Parathyroid adenoma (tissue), 2 donors: ENCODE data around the gene GADD45A.
A peak's percentile ranks its signal among the peaks of the same experiment; 100 is the strongest.

ENCODE experiments used
- H2AFZ ChIP-seq: fragments of 300-600 bp; sonication (generic); one replicate; pipeline ENCODE4 v1.7.0; 2017; ENCODE audit warnings: antibody characterized with exemption, mild to moderate bottlenecking
- H3K27ac ChIP-seq: fragments of 300-600 bp; sonication (generic); one replicate; pipeline ENCODE4 v1.7.0; 2017
- H3K27me3 ChIP-seq: fragments of 300-600 bp; sonication (generic); one replicate; pipeline ENCODE4 v1.7.0; 2017; ENCODE audit warnings: low read length; ENCODE audit not compliant: control insufficient read depth, insufficient read depth
- H3K36me3 ChIP-seq: fragments of 300-600 bp; sonication (generic); one replicate; pipeline ENCODE4 v1.7.0; 2017; ENCODE audit warnings: low read length; ENCODE audit not compliant: control insufficient read depth, insufficient read depth
- H3K4me1 ChIP-seq: fragments of 300-600 bp; sonication (generic); one replicate; pipeline ENCODE4 v1.7.0; 2017; ENCODE audit warnings: control low read depth
- H3K4me2 ChIP-seq: fragments of 300-600 bp; sonication (generic); one replicate; pipeline ENCODE4 v1.7.0; 2017; ENCODE audit warnings: low read length
- H3K4me3 ChIP-seq: fragments of 300-600 bp; sonication (generic); one replicate; pipeline ENCODE4 v1.7.0; 2017; ENCODE audit warnings: low read depth, low read length
- H3K79me2 ChIP-seq: fragments of 300-600 bp; sonication (generic); one replicate; pipeline ENCODE4 v1.7.0; 2017; ENCODE audit warnings: control low read depth
- H3K9ac ChIP-seq: fragments of 300-600 bp; sonication (generic); one replicate; pipeline ENCODE4 v1.7.0; 2017; ENCODE audit warnings: mild to moderate bottlenecking
- H3K9me3 ChIP-seq: fragments of 300-600 bp; sonication (generic); one replicate; pipeline ENCODE4 v1.7.0; 2017; ENCODE audit warnings: low read length; ENCODE audit not compliant: control insufficient read depth
- CTCF ChIP-seq: fragments of 300-600 bp; sonication (generic); IDR thresholded peaks from one replicate; pipeline ENCODE4 v1.7.0; 2017; ENCODE audit warnings: antibody characterized with exemption, mild to moderate bottlenecking
- donor health status: primary hyperparathyroidism.

The GADD45A gene

GRCh38 chr1:67735806-67736627 is 51.0 kb downstream of the GADD45A start:
- no peaks in the 10 kb centered on the region for H3K9me3 ChIP-seq
- H3K27me3 ChIP-seq, result no peaks in the 10 kb centered on the region
- no peak overlapping the region for H2AFZ ChIP-seq
- no peaks in the 10 kb centered on the region for H3K36me3 ChIP-seq
- H3K79me2 ChIP-seq, result peaks cover 26% of the 10 kb centered on the region
- peak overlapping the region; percentile 39 for H3K4me2 ChIP-seq
- peak overlapping the region; percentile 44 for H3K27ac ChIP-seq
- no peak overlapping the region for H3K4me3 ChIP-seq
- TF ChIP-seq CTCF, result no peak
- no peak overlapping the region for H3K9ac ChIP-seq
- peaks cover 13% of the 10 kb centered on the region for H3K4me1 ChIP-seq

- Histone ChIP-seq H3K4me2 (no peak overlapping the region), H3K4me1 (peaks cover 13% of the 10 kb centered on the region), H3K27ac (peak overlapping the region; percentile 44), H3K27me3 (no peaks in the 10 kb centered on the region), H2AFZ (no peak overlapping the region), H3K9me3 (no peaks in the 10 kb centered on the region), H3K36me3 (no peaks in the 10 kb centered on the region), H3K9ac (no peak overlapping the region), H3K79me2 (peaks cover 26% of the 10 kb centered on the region), H3K4me3 (no peak overlapping the region)
- no peak for TF ChIP-seq CTCF
Observed at GRCh38 chr1:67736750-67737149, 51.7 kb downstream of the GADD45A start.

- Histone ChIP-seq H3K36me3 (no peaks in the 10 kb centered on the region), H3K9ac (no peak overlapping the region), H3K27me3 (no peaks in the 10 kb centered on the region), H3K4me1 (peaks cover 13% of the 10 kb centered on the region), H3K79me2 (peaks cover 20% of the 10 kb centered on the region), H3K4me2 (no peak overlapping the region), H3K9me3 (no peaks in the 10 kb centered on the region), H3K4me3 (no peak overlapping the region), H3K27ac (no peak overlapping the region), H2AFZ (no peak overlapping the region)
- no peak for TF ChIP-seq CTCF
Observed at GRCh38 chr1:67737875-67738274, 52.9 kb downstream of the GADD45A start.
